ENCODE results near the gene PCOLCE2.

GRCh38 chr3:142817897-142818296, 71.0 kb downstream of the PCOLCE2 start:
- no peak for TF ChIP-seq GATA3 (IDR thresholded peaks at IDR 0.05; ENCODE audit: low read depth, low read length)
- no peak for TF ChIP-seq GATA2 (IDR thresholded peaks at IDR 0.05; ENCODE audit: low read depth, low read length)
